ENCODE results near the gene DLL3. TPM values are rescaled to one million over a fixed set of nuclear protein-coding genes. Genes with fewer than 3 reads are reported as not detected.

The DLL3 gene
- total RNA-seq, 1 experiment from 2014 or later, result 12.4 TPM

DNA sequence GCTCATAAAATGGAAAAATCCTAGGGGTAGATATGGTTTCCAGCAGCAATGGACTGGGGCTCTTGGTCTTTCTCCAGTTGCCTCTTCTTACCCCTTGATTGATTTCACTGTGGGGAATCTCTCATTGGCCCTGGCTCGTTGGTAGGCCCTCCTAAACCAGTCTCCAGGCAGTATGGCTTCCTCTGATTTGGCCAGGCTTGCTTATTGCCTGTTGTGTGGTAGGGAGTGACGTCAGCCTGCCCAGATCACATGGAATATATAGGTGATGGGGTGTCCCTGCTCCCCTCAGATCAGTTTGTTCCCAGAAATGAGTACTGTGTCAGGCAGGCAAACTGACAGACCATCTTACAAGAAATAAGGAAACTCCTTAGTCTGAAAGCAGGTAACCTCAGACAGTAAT, 10.5 kb downstream of the DLL3 start:
- in situ Hi-C loops (cut with HindIII; ENCODE audit: low sequenced_read_pairs), result no loop called here
- no peak for DNase-seq (ENCODE audit: low spot score)

DNA sequence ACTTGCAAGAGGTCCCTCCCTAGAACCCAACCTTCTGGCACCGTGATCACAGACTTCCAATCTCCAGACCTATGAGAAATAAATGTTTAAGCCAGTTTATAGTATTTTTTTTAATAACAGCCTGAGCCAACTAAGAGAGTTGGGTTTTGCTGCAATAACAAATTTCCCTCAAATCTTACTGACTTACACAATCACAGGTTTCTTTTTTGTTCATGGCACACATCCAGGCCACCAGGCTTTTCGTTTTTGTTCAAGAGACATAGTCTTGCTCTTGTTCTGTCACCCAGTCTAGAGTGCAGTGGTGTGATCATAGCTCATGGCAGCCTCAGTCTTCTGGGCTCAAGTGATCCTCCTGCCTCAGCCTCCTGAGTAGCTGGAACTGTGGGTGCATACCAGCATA, 14.2 kb downstream of the DLL3 start:
- DNase-seq (ENCODE audit: low spot score), result no peak
- in situ Hi-C loops (cut with HindIII; ENCODE audit: low sequenced_read_pairs), result no loop called here

DNA sequence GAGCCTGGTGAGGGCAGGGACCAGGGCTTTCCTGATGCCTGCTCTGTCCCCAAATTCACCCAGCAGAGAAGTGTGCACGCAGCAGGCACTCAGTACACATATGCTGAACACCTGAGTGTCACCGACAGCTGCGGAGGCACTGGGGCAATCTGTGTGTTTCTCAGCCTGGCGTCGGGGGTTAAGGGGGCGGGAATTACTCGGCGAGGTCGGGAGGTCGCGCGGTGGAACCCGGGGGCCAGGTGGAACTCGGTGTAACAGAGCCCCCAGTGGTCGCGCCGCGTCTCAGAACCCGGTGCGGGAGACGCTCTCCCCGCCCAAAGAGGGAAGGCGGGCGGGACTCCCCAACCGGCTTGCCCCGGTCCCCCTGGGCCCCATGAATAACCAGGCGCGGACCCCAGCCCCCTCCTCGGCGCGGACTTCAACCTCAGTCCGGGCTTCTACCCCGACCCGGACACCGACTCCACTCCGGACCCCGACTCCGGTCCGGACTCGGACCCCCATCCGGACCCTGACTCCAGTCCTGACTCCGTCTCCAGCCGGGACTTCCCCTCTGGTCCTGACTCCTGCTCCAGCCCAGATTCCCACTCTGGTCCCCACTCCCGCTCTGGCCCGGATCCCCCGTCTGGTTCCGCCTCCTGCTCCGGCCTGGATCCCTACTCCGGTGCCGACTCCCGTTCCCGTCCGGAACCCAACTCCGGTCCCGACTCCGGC, 16.2 kb downstream of the DLL3 start, which contains the start of gene SELENOV:
Gene SELENOV, plus strand, starts transcription at position 300 of the 711 bp plus-strand sequence. Its CDS starts 74 bp downstream, at position 374.
- DNase-seq (ENCODE audit: low spot score), result no peak
- in situ Hi-C loops (cut with HindIII; ENCODE audit: low sequenced_read_pairs), result no loop called here

DNA sequence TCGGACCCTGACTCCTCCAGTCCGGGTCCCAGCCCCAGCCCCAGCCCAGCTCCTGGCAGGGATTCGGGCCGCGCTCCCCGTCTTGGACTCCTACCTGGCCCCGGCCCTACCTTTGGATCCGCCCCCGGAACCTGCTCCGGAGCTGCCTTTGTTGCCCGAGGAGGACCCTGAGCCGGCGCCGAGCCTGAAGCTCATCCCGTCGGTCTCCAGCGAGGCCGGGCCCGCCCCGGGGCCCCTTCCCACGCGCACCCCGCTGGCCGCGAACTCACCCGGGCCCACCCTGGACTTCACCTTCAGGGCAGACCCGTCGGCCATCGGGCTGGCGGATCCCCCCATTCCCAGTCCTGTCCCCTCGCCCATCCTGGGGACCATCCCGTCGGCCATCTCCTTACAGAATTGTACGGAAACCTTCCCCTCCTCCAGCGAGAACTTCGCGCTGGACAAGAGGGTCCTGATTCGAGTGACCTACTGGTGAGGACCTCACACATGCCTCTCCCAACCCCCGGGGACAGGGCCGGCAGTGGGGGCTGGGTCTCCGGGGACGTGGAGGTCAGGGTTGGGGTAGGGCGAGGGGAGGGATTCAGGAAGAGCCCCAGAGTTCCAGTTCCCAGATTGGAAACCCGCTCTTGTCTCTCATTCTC, 16.9 kb downstream of the DLL3 start:
- DNase-seq (ENCODE audit: low spot score), result no peak
- in situ Hi-C loops (cut with HindIII; ENCODE audit: low sequenced_read_pairs), result no loop called here

DNA sequence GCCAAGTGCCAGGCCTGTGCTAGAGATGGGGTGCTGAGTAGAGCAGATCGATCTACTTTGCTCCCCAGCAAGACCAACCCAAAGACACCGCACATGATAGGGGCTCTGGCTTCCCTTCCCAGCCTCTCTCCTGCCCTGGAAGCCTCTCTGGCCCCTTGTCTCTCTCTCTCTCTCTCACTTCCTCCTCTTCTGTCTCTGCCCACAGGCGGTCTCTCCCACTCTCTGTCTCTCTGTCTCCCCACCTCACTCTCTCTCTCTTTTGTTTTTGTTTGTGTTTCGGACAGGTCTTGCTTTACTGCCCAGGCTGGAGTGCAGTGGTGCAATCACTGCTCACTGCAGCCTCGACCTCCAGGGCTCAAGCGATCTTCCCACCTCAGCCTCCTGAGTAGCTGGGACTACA, 17.5 kb downstream of the DLL3 start:
- in situ Hi-C loops (cut with HindIII; ENCODE audit: low sequenced_read_pairs), result no loop called here
- DNase-seq (ENCODE audit: low spot score), result no peak

DNA sequence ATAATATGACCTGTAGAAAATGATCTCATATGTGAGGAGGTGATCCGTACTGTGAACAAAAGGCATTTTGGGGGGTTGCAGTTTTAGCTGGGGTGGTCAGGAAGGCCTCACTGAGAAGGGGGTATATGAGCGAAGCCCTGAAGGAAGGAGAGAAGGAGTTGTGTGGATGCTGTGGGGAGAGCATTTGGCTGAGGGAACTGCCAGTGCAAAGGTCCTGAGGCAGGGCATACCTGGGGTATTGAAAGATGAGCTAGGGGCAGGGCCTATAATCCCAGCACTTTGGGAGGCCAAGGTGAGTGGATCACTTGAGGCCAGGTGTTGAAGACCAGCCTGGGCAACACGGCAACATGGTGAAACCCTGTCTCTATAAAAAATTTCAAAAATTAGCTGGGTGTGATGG, 18.7 kb downstream of the DLL3 start:
- no peak for DNase-seq (ENCODE audit: low spot score)
- in situ Hi-C loops (cut with HindIII; ENCODE audit: low sequenced_read_pairs), result no loop called here

DNA sequence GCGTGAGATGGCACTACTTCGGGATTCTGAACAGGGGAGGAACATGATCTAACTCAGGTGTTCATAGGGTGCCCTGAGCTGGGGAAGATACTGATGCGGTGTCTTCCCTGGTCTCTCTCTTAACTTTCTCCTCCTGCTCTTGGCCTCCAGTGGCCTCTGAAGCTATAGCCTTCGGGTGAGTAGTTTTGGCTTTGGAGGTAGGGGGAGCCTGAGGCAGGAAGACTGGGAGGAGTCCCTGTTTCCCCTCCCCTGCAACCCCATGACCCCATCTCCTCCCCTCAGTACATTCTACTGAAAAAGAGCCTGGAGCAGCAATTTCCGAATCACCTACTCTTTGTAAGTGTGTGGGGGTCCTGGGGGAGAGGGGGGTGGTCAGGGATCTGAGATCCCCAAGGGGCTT, 19.7 kb downstream of the DLL3 start:
- in situ Hi-C loops (cut with HindIII; ENCODE audit: low sequenced_read_pairs), result no loop called here
- DNase-seq (ENCODE audit: low spot score), result no peak

DNA sequence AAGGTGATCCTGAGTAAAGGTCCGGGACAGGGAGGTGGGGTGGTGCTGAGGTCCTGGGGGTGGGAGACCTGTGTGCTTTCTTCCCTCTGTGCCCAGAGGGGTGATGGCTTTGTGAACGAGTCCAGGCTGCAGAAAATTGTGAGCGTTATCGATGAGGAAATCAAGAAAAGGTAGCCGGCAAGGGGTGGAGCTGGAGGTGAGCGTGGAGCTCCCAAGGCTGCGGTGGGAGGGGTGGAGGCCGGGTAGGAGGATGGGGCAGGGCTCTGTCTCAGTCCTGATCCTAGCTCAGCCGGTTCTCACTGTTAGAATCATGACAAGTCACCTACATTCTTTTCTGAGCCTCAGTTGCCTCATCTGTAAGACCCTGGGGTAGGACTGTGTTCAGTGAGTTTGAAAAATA, 20.2 kb downstream of the DLL3 start:
- DNase-seq (ENCODE audit: low spot score), result no peak
- in situ Hi-C loops (cut with HindIII; ENCODE audit: low sequenced_read_pairs), result no loop called here

DNA sequence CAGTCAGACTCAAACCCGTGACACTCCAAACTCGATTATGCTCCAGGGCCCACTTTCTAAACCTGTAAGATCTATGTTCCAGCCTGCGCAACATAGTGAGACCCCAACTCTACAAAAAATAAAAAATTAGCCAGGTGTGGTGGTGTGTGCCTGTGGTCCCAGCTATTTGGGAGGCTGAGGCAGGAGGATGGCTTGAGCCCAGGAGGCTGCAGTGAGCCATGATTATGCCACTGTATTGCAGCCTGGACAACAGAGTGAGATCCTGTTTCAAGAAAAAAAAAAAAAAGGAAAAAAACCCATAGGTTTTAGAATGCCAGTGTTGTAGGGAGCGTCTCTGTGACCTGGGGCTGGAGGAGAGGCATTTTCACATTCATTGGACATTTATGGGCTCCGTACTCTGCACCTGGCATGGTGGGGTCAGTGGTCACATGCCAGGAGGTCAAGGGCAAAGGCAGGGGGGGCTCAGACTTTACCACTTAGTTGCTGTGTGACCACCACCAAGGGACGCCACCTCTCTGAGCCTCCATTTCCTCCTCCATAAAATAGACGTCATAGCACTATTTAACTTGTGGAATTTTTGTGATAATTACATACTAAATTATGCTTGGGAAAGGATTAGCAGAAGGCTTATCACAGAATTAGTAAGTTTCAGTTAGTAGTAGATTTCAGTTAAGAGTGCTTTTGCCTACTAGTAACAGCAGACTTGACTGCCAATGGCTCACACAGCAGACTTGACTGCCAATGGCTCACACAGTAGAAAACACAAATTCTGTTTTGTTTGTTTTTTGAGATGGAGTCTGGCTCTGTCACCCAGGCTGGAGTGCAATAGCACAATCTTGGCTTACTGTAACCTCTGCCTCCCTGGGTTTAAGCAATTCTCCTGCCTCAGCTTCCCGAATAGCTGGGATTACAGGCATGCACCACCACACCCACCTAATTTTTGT, 22.1 kb downstream of the DLL3 start:
- DNase-seq (ENCODE audit: low spot score), result no peak
- in situ Hi-C loops (cut with HindIII; ENCODE audit: low sequenced_read_pairs), result no loop called here

DNA sequence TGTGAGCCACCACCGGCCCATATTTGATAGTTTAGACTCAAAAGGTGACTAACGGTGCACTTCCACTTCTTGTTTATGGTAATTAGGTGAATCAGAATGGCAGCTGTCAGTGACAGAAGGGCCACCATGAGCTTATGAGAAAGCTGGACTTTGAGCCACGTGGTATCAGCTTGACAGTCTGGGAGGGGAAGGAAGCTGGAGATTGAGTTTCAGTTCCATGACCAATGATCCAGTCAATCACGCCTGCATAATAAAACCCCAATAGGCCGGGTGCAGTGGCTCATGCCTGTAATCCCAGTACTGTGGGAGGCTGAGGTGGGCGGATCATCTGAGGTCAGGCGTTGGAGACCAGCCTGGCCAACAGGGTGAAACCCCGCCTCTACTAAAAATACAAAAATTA, 25.7 kb downstream of the DLL3 start:
- DNase-seq (ENCODE audit: low spot score), result no peak
- in situ Hi-C loops (cut with HindIII; ENCODE audit: low sequenced_read_pairs), result no loop called here

DNA sequence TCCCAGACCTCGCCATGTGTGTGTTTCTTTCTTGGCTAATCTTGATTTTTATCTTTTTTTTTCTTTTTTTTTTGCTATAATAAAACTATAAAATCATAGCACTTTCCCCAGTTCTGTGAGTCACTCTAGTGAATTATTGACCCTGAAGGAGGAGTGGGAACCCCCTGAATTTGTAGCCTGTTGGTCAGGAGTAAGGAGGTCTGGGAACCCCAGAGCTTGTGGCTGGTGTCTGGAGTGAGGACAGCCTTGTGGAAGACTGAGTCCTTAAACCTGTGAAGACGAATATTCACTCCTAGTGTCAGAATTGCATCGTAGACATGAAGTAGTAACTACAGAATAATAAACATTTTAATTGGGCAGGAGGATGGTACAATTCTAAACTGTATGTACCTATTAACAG, 26.5 kb downstream of the DLL3 start:
- in situ Hi-C loops (cut with HindIII; ENCODE audit: low sequenced_read_pairs), result no loop called here
- DNase-seq (ENCODE audit: low spot score), result no peak

DNA sequence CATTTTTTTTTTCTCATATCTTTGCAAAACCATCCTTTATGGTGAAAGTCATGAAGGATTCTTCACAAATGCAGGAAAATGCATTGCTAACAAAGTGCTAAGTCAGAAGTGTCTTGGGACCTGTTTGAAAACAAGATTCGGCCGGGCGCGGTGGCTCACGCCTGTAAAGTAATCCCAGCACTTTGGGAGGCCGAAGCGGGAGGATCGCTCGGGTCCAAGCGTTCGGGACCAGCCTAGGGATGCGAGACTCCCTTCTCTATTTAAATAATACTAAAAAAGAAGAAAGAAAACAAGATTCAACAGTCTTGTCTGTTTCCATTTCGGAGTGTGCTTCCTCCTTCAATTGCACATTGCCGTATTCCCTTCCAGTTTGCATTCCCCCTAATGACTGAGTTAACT, 33.1 kb downstream of the DLL3 start:
- in situ Hi-C loops (cut with HindIII; ENCODE audit: low sequenced_read_pairs), result no loop called here

DNA sequence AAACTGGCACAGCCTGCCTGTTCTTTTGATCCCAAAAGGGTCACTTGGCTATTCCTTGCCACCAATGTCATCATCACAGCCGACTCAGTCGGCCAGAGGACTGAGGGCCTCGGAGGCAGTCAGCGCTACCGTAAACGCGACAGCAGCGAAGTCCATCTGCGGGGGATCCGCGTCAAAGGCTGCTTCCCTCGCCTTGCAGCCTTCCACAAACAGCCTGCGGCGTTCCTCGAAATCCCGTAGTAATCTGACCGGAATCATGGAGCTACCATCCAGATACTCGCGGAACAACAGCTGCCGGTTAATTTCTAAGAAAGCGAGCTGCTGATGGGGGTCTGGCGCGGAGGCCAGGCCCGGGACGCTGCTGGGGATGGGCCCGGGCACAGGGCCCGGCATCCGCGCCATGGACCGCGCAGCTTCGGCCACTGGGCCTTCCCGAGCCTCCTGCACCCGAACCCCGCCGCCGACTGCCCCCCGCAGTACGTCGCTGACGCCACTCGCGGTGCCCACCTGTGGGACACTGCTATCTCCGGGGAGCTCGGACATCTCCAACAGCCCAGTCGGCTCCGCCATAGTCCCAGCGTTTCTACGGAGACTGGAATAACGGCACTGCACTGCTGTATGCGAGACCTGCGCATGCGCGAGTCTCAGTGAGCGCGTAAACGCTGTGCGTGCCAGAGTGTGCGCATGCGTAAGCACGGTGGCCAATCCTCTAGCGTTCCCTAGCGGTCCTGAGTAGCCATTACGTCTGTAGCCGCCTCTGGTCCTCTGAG, 33.7 kb downstream of the DLL3 start, which contains the start of gene EID2B:
Gene EID2B, minus strand, starts transcription at position 620 of the 770 bp plus-strand sequence. Its CDS starts 50 bp downstream, at position 570.
- in situ Hi-C loops (cut with HindIII; ENCODE audit: low sequenced_read_pairs), result no loop called here
- peak; percentile 95 for DNase-seq (ENCODE audit: low spot score)

More for the DNA sequence above, 33.1 kb downstream of the DLL3 start:
- DNase-seq (ENCODE audit: low spot score), result no peak

DNA sequence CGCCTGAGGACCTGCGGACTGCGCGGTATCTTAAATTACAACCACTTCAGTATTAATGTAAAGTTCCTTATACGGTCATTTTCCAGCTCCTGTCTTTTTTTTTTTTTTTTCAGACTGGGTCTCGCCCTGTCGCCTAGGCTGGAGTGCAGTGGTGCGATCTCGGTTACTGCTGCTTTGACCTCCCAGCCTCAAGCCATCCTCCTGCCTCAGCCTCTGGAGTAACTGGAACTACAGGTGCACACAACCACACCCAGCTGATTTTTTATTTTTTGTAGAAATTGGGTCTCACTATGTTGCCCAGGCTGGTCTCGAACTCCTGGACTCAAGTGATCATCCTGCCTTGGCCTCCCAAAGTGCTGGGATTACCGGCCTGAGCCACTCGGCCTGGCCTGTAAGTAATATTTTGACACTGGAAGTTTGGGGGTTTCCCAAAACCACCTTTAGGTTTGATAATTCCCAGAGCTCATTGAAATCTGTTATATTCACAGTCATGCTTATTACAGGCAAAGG, 34.3 kb downstream of the DLL3 start:
- no peak for DNase-seq (ENCODE audit: low spot score)
- in situ Hi-C loops (cut with HindIII; ENCODE audit: low sequenced_read_pairs), result no loop called here

DNA sequence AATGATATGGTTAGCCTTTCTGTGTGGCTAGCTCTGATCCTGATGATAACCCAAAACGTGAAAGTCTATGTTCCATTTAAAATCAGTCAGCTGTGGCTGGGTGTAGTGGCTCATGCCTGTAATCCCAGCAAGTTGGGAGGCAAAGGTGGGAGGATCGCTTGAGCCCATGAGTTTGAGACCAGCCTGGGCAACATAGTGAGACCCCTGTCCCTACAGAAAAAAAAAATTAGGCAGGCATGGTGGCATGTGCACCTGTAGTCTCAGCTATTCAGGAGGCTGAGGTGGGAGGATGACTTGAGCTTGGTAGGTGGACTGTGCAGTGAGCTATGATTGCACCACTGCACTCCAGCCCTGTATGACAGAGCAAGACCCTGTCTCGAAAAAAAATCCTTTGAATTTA, 35.0 kb downstream of the DLL3 start:
- no peak for DNase-seq (ENCODE audit: low spot score)
- in situ Hi-C loops (cut with HindIII; ENCODE audit: low sequenced_read_pairs), result no loop called here

DNA sequence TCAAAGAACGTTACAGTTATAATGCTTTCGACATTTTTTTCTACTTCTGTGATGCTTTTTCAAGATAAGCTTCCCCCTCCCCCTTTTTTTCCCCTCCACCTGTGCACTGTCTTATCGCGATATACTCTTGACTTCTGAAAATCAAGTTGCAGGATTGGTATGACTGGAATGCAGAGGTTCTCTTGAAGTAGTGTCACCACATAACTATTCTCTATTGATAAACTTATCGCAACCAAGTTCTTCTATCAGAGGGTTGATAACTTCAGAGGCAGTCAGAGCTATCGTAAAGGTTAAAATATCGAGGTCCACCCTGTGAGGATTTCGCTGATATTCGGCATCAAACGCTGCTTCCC, 40.4 kb downstream of the DLL3 start:
- no peak for DNase-seq (ENCODE audit: low spot score)
- in situ Hi-C loops (cut with HindIII; ENCODE audit: low sequenced_read_pairs), result no loop called here

DNA sequence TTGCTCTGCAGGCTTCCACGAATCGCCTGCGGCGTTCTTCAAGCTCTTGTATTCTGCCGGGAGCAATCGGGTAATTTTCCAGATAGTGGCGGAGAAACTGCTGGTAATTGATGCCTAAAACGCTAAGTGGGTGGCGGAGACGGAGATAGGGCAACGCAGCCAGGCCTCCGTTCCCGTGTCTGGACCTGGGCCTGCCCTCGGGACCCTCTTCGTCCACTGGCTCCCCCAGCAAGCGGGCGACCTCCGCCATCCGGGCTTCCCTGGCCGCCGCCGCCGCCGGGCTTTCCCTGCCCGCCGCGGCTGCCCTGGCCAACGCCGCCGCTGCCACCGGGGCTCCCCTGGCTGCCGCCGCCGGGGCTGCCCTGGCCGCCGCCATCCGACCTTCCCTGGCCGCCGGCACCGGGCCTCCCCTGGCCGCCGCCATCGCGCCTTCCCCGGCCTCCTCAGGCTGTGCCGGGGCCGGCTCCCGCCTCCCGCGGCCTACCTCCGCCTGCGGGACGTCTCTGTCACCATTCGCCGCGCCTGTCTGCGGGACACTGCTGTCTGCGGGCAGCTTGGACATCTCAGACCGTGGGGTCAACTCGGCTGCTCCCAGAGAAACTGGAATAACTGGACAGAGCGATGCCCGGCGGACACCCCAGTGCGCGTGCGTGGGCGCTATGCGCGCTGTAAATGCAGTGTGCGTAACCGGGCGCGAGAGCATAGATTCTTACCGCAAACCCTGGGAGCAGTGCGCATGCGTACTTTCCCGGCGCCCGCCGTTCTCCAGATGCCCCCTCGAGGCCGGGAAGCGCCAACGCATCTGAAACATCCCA, 41.0 kb downstream of the DLL3 start, which contains the start of gene EID2:
Gene EID2, minus strand, starts transcription at position 644 of the 815 bp plus-strand sequence. Its CDS starts 82 bp downstream, at position 562.
- in situ Hi-C loops (cut with HindIII; ENCODE audit: low sequenced_read_pairs), result no loop called here
- DNase-seq (ENCODE audit: low spot score), result peak; percentile 95

DNA sequence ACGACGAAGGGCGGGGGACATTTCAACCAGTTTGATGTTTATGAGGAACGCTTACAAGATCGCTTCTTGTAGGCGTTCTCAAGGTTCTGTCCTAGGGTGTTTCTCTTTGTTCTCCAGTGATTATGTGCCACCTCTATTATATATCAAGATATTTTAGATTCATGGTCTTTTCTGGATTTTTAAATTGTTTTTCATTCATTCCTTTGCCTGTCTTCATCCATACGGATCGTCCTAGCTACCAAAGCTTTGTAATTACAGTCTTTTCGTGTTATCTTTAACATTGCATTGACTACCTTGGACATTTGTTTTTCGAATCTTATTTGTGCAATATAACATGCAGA, 41.6 kb downstream of the DLL3 start:
- DNase-seq (ENCODE audit: low spot score), result no peak
- in situ Hi-C loops (cut with HindIII; ENCODE audit: low sequenced_read_pairs), result no loop called here
